Osteoblast (primary cell): ENCODE results near the gene NCAPG2. TPM values are rescaled to one million over a fixed set of nuclear protein-coding genes. Genes with fewer than 3 reads are reported as not detected.

ENCODE experiments used
- DNase-seq: peaks from one replicate; pipeline ENCODE4 v3.0.0; 2011; ENCODE audit warnings: low spot score, mixed read lengths; ENCODE audit not compliant: insufficient read length; ENCODE audit errors: missing footprints
- H2AFZ ChIP-seq: 2 replicates; pipeline ENCODE4 v1.6.0; 2011; ENCODE audit warnings: mild to moderate bottlenecking, low read length
- H3K27ac ChIP-seq: 2 replicates; pipeline ENCODE4 v1.5.1; 2011; ENCODE audit warnings: mild to moderate bottlenecking, low read depth, low read length, moderate library complexity
- H3K27me3 ChIP-seq: 2 replicates; pipeline ENCODE4 v1.6.0; 2012; ENCODE audit warnings: mild to moderate bottlenecking, control low read depth, inconsistent platforms, low read length, moderate library complexity; ENCODE audit not compliant: insufficient read depth
- H3K36me3 ChIP-seq: 2 replicates; pipeline ENCODE4 v1.5.1; 2011; ENCODE audit warnings: mild to moderate bottlenecking, low read length, control low read depth, moderate library complexity; ENCODE audit not compliant: insufficient read depth
- H3K4me1 ChIP-seq: 2 replicates; pipeline ENCODE4 v1.5.1; 2011; ENCODE audit warnings: mild to moderate bottlenecking, low read length, control low read depth, moderate library complexity; ENCODE audit not compliant: insufficient read depth
- H3K4me2 ChIP-seq: 2 replicates; pipeline ENCODE4 v1.6.0; 2011; ENCODE audit warnings: mild to moderate bottlenecking, low read length; ENCODE audit not compliant: insufficient read depth
- H3K4me3 ChIP-seq: fragments of 200-600 bp; sonication (generic); 3 replicates; pipeline ENCODE4 v1.5.1; 2012; ENCODE audit warnings: mild to moderate bottlenecking, low read length, inconsistent platforms; ENCODE audit not compliant: insufficient read depth
- H3K79me2 ChIP-seq: 2 replicates; pipeline ENCODE4 v1.6.0; 2012; ENCODE audit warnings: mild to moderate bottlenecking, low read length, control low read depth, inconsistent platforms; ENCODE audit not compliant: insufficient read depth
- H3K9me3 ChIP-seq: 2 replicates; pipeline ENCODE4 v1.5.1; 2011; ENCODE audit warnings: low read depth, low read length, control low read depth
- H4K20me1 ChIP-seq: 2 replicates; pipeline ENCODE4 v1.6.0; 2012; ENCODE audit warnings: mild to moderate bottlenecking, low read length, control low read depth; ENCODE audit not compliant: insufficient read depth
- total RNA-seq: library from RNA; depleted of rRNA; stranded (reverse); fragments of >200 nt; gene quantifications from 2 replicates; pipeline ENCODE4 v1.2.3, GENCODE V29; 2012
- TF ChIP-seq, protein P1 (sequence below): IDR thresholded peaks from 2 replicates; pipeline ENCODE4 v1.5.1; 2011; ENCODE audit warnings: mild to moderate bottlenecking, low read depth, low read length, moderate library complexity; ENCODE audit errors: extremely low read depth

The NCAPG2 gene
- total RNA-seq, 1 donor = 8.0 TPM

DNA sequence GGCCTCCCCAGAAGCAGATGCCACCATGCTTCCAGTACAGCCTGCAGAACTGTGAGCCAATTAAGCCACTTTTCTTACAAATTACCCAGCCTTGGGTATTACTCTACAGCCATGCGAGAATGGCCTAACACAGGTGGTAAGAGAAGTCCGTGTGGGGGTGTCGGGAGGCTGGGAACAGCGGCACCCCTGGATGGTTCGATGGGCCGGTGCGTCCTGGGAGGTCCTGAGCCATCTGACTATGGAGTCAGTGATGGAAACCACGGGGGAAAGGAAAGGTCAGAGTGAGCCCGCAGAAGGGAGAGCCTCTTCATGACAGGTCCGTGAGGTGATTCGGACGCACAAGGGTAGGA lies 114.4 kb downstream of the NCAPG2 start:
- peaks cover 29% of the 10 kb centered on the region for H3K27me3 ChIP-seq
- H3K4me3 ChIP-seq = no peak overlapping the region
- H3K36me3 ChIP-seq = no peaks in the 10 kb centered on the region
- no peak overlapping the region for H3K27ac ChIP-seq
- no peak for DNase-seq
- no peak overlapping the region for H2AFZ ChIP-seq
- no peaks in the 10 kb centered on the region for H3K79me2 ChIP-seq
- H3K4me1 ChIP-seq = no peaks in the 10 kb centered on the region
- no peak overlapping the region for H3K4me2 ChIP-seq
- peaks cover 2% of the 10 kb centered on the region for H3K9me3 ChIP-seq
- TF ChIP-seq, protein P1, sequence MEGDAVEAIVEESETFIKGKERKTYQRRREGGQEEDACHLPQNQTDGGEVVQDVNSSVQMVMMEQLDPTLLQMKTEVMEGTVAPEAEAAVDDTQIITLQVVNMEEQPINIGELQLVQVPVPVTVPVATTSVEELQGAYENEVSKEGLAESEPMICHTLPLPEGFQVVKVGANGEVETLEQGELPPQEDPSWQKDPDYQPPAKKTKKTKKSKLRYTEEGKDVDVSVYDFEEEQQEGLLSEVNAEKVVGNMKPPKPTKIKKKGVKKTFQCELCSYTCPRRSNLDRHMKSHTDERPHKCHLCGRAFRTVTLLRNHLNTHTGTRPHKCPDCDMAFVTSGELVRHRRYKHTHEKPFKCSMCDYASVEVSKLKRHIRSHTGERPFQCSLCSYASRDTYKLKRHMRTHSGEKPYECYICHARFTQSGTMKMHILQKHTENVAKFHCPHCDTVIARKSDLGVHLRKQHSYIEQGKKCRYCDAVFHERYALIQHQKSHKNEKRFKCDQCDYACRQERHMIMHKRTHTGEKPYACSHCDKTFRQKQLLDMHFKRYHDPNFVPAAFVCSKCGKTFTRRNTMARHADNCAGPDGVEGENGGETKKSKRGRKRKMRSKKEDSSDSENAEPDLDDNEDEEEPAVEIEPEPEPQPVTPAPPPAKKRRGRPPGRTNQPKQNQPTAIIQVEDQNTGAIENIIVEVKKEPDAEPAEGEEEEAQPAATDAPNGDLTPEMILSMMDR = no peak
- H4K20me1 ChIP-seq = no peaks in the 10 kb centered on the region

DNA sequence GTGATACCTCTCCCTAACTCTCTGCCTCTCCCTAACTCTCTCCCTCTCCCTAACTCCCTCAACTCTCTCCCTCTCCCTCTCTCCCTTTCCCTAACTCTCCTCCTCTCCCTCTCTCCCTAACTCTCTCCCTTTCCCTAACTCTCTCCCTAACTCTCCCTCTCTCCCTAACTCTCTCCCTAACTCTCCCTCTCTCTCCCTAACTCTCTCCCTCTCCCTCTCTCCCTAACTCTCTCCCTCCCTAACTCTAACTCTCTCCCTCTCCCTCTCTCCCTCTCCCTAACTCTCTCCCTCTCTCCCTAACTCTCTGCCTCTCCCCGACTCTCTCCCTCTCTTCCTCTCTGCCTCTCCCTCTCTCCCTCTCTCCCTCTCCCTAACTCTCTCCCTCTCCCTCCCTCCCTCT lies 115.0 kb downstream of the NCAPG2 start:
- Histone ChIP-seq H3K9me3 (no peaks in the 10 kb centered on the region), H3K4me3 (no peak overlapping the region), H4K20me1 (no peaks in the 10 kb centered on the region), H3K79me2 (no peaks in the 10 kb centered on the region), H3K4me1 (no peaks in the 10 kb centered on the region), H3K4me2 (no peak overlapping the region), H2AFZ (no peak overlapping the region), H3K27ac (no peak overlapping the region), H3K36me3 (no peaks in the 10 kb centered on the region), H3K27me3 (peaks cover 29% of the 10 kb centered on the region)
- no peak for DNase-seq
- TF ChIP-seq, protein P1 = no peak

DNA sequence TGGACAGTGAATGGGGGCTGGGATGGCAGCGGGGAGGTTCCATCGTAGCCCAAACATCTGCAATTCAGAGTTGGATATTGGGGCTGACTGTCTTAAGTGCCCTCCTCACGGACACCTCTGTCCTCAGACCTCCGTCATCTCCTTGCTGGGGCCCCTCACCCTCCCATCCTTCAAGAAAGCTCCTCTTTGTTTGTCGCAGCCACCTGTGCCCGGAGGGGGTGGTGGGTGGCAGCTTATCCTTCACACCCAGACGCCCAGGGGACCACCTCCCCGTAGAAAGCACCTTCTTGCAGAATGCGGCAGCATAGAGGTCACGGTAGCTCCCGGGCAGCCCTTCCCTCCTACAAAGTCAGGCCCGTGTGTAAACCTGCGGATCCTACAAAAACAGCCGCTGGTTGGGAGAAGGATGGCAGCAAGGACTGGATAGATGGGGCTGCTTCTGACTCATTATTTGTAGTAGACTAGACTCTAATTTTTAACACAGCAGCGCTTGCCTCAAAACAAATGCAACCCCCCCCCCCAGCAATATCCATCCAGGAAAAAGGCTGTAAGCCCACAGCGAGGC lies 115.6 kb downstream of the NCAPG2 start:
- Histone ChIP-seq H3K4me3 (no peak overlapping the region), H3K79me2 (no peaks in the 10 kb centered on the region), H3K27ac (no peak overlapping the region), H3K27me3 (peaks cover 29% of the 10 kb centered on the region), H3K4me1 (no peaks in the 10 kb centered on the region), H2AFZ (no peak overlapping the region), H3K36me3 (no peaks in the 10 kb centered on the region), H3K9me3 (no peaks in the 10 kb centered on the region), H3K4me2 (no peak overlapping the region), H4K20me1 (no peaks in the 10 kb centered on the region)
- DNase-seq = peak; percentile 88
- TF ChIP-seq, protein P1 = no peak

DNA sequence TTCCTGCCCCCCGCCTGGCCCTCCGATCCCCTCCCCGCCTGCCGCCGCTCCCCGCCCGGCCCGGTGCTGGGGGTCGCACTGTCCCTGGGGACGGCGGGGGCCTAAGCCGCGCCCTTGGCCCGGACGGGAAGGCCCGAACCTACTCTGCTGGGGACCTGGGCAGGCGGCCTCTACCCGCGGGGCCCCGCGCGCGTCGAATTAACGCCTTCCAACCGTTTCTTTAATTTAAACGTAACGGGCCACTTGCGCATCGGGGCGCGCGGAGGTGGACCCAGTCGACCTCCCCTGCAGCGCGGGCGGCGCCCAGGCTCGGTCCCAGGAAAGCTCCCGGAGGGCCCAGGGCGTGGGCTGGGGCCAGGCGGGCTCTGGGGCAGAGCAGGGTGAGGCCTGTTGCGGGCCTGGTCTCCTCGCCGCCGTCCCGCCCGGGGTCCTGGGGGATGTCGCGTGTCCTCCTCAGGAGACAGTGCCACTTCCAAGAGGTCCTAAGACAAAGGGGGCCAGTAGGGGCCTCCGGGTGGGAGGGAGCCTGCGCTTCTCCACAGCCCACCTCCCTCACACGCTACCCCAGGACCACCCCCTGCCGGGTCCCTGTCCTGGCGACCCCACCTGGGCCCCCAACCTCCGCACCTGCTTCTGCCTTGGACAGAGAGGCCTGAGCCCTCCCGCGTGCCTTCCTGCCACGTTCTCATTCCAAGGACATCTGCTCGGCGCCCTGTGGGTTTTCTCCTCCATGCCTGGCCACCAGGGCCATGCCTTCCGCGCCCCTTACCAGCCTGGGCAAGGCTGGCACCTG lies 116.3 kb downstream of the NCAPG2 start:
- H3K4me3 ChIP-seq = peak overlapping the region; percentile 53

More for the DNA sequence above, 116.3 kb downstream of the NCAPG2 start:
- Histone ChIP-seq H3K4me2 (peak overlapping the region; percentile 39), H3K27ac (no peak overlapping the region), H3K9me3 (no peaks in the 10 kb centered on the region), H2AFZ (no peak overlapping the region), H3K36me3 (no peaks in the 10 kb centered on the region), H3K4me1 (no peaks in the 10 kb centered on the region), H4K20me1 (no peaks in the 10 kb centered on the region), H3K79me2 (no peaks in the 10 kb centered on the region), H3K27me3 (peaks cover 29% of the 10 kb centered on the region)
- no peak for DNase-seq
- TF ChIP-seq, protein P1 = no peak
